Measurements from ENCODE around the gene GSK3B.

Gene GSK3B

DNA sequence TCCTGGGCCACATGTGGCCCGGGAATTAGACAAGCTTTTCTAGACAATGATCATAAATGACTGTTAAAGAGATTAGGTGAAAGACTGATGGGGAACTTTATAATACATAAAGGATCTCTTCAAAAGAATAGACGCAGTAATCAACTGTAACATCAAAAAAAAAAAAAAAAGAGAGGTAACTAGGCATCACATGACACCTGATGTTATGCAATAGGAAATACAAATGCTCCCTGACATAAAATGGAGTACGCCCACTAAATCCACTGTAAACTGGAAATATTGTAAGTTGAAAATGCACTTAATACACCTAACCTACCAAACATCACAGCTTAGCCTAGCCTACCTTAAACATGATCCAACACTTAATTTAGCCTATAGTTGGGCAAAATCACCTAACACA, 27.2 kb downstream of the GSK3B start:
- ATAC-seq: no peak

DNA sequence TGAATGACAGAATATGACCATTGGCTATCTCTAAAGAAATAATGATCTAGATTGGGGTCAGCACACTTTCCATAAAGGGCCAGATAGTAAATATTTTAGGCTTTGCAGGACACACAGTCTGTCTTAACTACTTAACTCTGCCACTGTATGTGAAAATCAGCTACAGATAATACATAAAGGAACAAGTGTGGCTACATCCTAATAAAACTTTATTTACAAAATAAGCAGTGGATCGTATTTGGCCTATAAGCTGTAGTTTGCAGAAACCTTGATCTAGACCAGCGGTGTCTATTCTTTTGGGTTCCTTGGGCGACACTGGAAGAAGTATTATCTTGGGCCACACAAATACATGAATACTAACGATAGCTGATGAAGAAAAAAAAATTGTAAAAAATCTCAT, 27.6 kb downstream of the GSK3B start:
- ATAC-seq: no peak
- TF ChIP-seq ZNF70 (CRISPR knock-in tag; IDR thresholded peaks at IDR 0.05) (no peak), ZFP30 (CRISPR knock-in tag; IDR thresholded peaks at IDR 0.05) (no peak), ZFP3 (CRISPR knock-in tag; IDR thresholded peaks at IDR 0.05) (no peak), RARB (CRISPR knock-in tag; IDR thresholded peaks at IDR 0.05) (no peak), ZC3H10 (CRISPR knock-in tag; IDR thresholded peaks at IDR 0.05) (no peak), TCF4 (CRISPR knock-in tag; IDR thresholded peaks at IDR 0.05; ENCODE audit: borderline replicate concordance) (no peak), SNAI2 (CRISPR knock-in tag; IDR thresholded peaks at IDR 0.05) (no peak), ARNTL (CRISPR knock-in tag; IDR thresholded peaks at IDR 0.05; ENCODE audit: borderline replicate concordance, low read depth) (no peak), CSDC2 (CRISPR knock-in tag; IDR thresholded peaks at IDR 0.05) (no peak), ZNF565 (CRISPR knock-in tag; conservative IDR thresholded peaks at IDR 0.05; ENCODE audit: low read depth) (no peak), PPARA (CRISPR knock-in tag; IDR thresholded peaks at IDR 0.05; ENCODE audit: borderline replicate concordance) (no peak)
- TF ChIP-seq, protein P1, sequence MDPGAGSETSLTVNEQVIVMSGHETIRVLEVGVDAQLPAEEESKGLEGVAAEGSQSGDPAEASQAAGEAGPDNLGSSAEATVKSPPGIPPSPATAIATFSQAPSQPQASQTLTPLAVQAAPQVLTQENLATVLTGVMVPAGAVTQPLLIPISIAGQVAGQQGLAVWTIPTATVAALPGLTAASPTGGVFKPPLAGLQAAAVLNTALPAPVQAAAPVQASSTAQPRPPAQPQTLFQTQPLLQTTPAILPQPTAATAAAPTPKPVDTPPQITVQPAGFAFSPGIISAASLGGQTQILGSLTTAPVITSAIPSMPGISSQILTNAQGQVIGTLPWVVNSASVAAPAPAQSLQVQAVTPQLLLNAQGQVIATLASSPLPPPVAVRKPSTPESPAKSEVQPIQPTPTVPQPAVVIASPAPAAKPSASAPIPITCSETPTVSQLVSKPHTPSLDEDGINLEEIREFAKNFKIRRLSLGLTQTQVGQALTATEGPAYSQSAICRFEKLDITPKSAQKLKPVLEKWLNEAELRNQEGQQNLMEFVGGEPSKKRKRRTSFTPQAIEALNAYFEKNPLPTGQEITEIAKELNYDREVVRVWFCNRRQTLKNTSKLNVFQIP (CRISPR knock-in tag; IDR thresholded peaks at IDR 0.05; ENCODE audit: borderline replicate concordance, low read depth): no peak
- TF ChIP-seq, protein P2, sequence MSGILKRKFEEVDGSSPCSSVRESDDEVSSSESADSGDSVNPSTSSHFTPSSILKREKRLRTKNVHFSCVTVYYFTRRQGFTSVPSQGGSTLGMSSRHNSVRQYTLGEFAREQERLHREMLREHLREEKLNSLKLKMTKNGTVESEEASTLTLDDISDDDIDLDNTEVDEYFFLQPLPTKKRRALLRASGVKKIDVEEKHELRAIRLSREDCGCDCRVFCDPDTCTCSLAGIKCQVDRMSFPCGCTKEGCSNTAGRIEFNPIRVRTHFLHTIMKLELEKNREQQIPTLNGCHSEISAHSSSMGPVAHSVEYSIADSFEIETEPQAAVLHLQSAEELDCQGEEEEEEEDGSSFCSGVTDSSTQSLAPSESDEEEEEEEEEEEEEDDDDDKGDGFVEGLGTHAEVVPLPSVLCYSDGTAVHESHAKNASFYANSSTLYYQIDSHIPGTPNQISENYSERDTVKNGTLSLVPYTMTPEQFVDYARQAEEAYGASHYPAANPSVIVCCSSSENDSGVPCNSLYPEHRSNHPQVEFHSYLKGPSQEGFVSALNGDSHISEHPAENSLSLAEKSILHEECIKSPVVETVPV (CRISPR knock-in tag; IDR thresholded peaks at IDR 0.05): no peak

More for the DNA sequence above, 27.2 kb downstream of the GSK3B start:
- TF ChIP-seq TSHZ2 (CRISPR knock-in tag; IDR thresholded peaks at IDR 0.05) (no peak), PATZ1 (CRISPR knock-in tag; IDR thresholded peaks at IDR 0.05; ENCODE audit: borderline replicate concordance) (no peak), PPARA (CRISPR knock-in tag; IDR thresholded peaks at IDR 0.05; ENCODE audit: borderline replicate concordance) (no peak), SNAI2 (CRISPR knock-in tag; IDR thresholded peaks at IDR 0.05) (no peak), ZC3H10 (CRISPR knock-in tag; IDR thresholded peaks at IDR 0.05) (no peak), ZNF8 (CRISPR knock-in tag; IDR thresholded peaks at IDR 0.05) (no peak), ESRRG (CRISPR knock-in tag; IDR thresholded peaks at IDR 0.05) (no peak), ZFP3 (CRISPR knock-in tag; IDR thresholded peaks at IDR 0.05) (no peak), BACH2 (CRISPR knock-in tag; IDR thresholded peaks at IDR 0.05; ENCODE audit: borderline replicate concordance) (no peak)
- TF ChIP-seq, protein P3, sequence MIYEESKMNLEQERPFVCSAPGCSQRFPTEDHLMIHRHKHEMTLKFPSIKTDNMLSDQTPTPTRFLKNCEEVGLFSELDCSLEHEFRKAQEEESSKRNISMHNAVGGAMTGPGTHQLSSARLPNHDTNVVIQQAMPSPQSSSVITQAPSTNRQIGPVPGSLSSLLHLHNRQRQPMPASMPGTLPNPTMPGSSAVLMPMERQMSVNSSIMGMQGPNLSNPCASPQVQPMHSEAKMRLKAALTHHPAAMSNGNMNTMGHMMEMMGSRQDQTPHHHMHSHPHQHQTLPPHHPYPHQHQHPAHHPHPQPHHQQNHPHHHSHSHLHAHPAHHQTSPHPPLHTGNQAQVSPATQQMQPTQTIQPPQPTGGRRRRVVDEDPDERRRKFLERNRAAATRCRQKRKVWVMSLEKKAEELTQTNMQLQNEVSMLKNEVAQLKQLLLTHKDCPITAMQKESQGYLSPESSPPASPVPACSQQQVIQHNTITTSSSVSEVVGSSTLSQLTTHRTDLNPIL (CRISPR knock-in tag; IDR thresholded peaks at IDR 0.05; ENCODE audit: low read depth): no peak
- TF ChIP-seq, protein P2 (CRISPR knock-in tag; IDR thresholded peaks at IDR 0.05): no peak
- TF ChIP-seq, protein P1 (CRISPR knock-in tag; IDR thresholded peaks at IDR 0.05; ENCODE audit: borderline replicate concordance, low read depth): no peak
